Measurements from ENCODE around the gene FTL. TPM values are rescaled to one million over a fixed set of nuclear protein-coding genes. Genes with fewer than 3 reads are reported as not detected.

FTL gene
- total RNA-seq, 2 donors from 2014 or later, result 681 to 811 TPM

DNA sequence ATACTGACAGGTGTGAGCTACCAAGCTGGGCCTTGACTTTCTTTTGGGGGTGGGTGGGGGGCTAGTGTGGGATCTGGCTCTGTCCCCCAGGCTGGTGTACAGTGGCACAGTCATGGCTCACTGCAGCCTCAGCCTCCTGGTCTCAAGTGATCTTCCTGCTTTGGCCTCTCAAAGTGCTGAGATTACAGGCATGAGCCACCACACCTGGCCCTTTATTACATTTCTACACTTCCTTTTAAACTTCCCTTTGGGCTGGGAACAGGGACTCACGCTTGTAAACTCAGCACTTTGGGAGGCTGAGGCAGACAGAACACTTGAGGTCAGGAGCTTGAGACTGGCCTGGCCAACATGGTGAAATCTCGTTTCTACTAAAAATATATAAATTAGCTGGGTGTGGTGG, 12.0 kb downstream of the FTL start:
- Mint-ChIP-seq H3K27ac (no peak overlapping the region), H3K36me3 (ENCODE audit: insufficient read depth in 2 of 2) (peaks cover 2 to 5% of the 10 kb centered on the region in 2 donors), H3K4me1 (ENCODE audit: low read depth) (peaks cover 10% of the 10 kb centered on the region), H3K4me3 (no peak overlapping the region), H3K9me3 (no peaks in the 10 kb centered on the region), H3K27me3 (ENCODE audit: low read depth) (no peaks in the 10 kb centered on the region)
- DNase-seq, result no peak
- ATAC-seq (replicated peaks in 1 of 2), result no peak

DNA sequence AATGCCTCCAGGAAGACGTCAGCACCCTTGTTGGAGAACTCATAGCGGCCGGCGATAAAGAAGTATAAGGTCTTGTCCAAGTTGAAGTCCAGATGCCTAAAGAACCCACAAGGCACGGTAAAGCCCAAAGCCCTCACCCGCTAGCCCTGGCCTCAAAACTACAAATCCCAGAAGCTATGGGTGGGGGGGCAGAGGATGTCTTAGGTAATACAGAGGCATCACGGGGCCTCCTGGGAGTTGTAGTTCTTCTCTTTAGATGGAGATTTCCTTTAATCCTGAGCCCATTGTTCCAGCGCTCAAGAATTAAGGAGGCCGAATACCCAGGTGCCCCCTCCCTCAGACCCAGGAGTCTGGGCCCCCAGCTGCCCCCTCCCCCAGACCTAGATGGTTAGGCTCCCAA, 17.2 kb downstream of the FTL start:
- Mint-ChIP-seq H3K9me3 (no peaks in the 10 kb centered on the region), H3K36me3 (ENCODE audit: insufficient read depth in 2 of 2) (peaks cover 0 to 4% of the 10 kb centered on the region in 2 donors), H3K27ac (no peak overlapping the region), H3K27me3 (ENCODE audit: low read depth) (no peaks in the 10 kb centered on the region), H3K4me3 (no peak overlapping the region), H3K4me1 (ENCODE audit: low read depth) (peaks cover 3% of the 10 kb centered on the region)
- ATAC-seq (replicated peaks in 1 of 2) (no peak), DNase-seq (no peak)

DNA sequence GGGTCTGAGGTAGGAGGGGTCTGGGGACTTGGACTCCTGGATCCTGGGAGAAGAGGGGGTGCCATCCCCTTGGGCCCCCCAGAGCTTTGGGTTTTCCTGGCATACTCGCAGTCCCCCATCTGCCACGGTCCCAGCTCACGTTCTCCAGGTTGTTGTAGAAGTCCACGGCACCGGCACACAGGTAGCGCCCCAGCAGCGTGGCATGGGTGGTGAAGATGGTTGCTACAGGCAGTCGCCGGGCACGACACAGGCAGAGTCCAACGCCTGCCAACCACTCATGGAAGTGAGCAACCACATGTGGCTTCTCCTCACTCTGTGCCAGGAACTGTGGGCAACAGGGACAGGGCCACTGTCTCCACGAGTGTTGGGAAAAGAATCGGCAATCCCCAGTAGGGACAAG, 20.6 kb downstream of the FTL start:
- ATAC-seq (replicated peaks in 1 of 2) (no peak), DNase-seq (no peak)
- Mint-ChIP-seq H3K4me3 (no peak overlapping the region), H3K9me3 (no peaks in the 10 kb centered on the region), H3K4me1 (ENCODE audit: low read depth) (peaks cover 15% of the 10 kb centered on the region), H3K36me3 (ENCODE audit: insufficient read depth in 2 of 2) (peaks cover 3 to 5% of the 10 kb centered on the region in 2 donors), H3K27ac (no peak overlapping the region), H3K27me3 (ENCODE audit: low read depth) (no peaks in the 10 kb centered on the region)

DNA sequence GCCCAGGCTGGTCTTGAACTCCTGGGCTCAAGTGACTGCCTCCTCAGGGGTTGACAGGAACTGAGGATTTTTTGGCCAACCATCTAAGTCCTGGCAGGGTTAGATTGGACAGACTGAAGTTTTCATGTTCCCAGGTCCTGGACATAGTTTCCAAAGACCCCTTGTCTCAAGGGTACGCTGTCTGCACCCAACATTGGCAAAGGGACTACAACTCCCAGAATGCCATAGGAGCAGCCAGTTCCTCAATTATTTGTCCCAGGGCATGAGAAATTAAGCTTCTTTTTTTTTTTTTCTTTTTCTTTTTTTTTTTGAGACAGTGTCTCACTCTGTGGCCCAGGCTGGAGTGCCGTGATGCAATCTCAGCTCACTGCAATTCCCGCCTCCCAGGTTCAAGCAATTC, 21.1 kb downstream of the FTL start:
- Mint-ChIP-seq H3K4me3 (no peak overlapping the region), H3K36me3 (ENCODE audit: insufficient read depth in 2 of 2) (peaks cover 3 to 5% of the 10 kb centered on the region in 2 donors), H3K27ac (no peak overlapping the region), H3K27me3 (ENCODE audit: low read depth) (no peaks in the 10 kb centered on the region), H3K4me1 (ENCODE audit: low read depth) (peaks cover 20% of the 10 kb centered on the region), H3K9me3 (no peaks in the 10 kb centered on the region)
- ATAC-seq (replicated peaks in 1 of 2) (no peak), DNase-seq (no peak)

DNA sequence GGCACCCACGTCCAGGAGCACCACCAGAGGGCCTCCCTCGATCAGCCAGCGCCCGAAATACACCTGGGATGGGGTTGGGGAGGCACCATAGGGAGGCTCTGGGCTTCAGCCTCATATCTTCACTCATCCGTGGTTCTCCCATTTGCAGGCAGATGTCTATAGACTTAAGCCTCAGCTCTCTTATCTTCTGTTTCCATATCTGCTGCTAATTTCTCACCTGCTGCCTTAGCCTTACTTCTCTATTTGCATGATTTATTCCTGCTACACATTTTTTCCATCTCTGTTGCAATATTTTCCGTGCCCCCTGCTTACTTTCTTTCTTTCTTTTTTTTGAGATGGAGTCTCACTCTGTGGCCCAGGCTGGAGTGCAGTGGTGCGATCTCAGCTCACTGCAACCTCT, 22.2 kb downstream of the FTL start:
- H3K4me1 Mint-ChIP-seq (ENCODE audit: low read depth), result peaks cover 27% of the 10 kb centered on the region
- no peak for ATAC-seq (replicated peaks in 1 of 2)
- no peak for DNase-seq
- H3K36me3 Mint-ChIP-seq (ENCODE audit: insufficient read depth in 2 of 2), result peaks cover 3 to 5% of the 10 kb centered on the region in 2 donors
- no peak overlapping the region for H3K27ac Mint-ChIP-seq
- H3K9me3 Mint-ChIP-seq, result no peaks in the 10 kb centered on the region
- H3K4me3 Mint-ChIP-seq, result no peak overlapping the region
- no peaks in the 10 kb centered on the region for H3K27me3 Mint-ChIP-seq (ENCODE audit: low read depth)

DNA sequence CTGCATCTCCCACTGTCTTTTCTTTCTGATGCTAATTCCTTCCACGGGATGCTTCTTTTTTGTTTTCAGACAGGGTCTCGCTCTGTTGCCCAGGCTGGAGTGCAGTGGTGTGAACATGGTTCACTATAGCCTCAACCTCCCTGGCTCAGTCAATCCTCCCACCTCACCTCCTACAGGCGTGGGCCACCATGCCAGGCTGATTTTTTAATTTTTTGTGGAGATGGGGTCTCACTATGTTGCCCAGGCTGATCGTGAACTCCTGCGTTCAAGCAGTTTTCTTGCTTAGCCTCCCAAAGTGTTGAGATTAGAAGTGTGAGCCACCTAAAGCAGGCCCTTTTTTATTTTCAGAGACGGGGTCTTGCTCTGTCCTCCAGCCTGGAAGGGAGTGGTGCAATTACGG, 23.2 kb downstream of the FTL start:
- Mint-ChIP-seq H3K27ac (peak overlapping the region; percentile 10), H3K36me3 (ENCODE audit: insufficient read depth in 2 of 2) (peaks cover 3 to 5% of the 10 kb centered on the region in 2 donors), H3K4me3 (no peak overlapping the region), H3K27me3 (ENCODE audit: low read depth) (no peaks in the 10 kb centered on the region), H3K4me1 (ENCODE audit: low read depth) (peaks cover 30% of the 10 kb centered on the region), H3K9me3 (no peaks in the 10 kb centered on the region)
- DNase-seq (no peak), ATAC-seq (replicated peaks in 1 of 2) (no peak)

DNA sequence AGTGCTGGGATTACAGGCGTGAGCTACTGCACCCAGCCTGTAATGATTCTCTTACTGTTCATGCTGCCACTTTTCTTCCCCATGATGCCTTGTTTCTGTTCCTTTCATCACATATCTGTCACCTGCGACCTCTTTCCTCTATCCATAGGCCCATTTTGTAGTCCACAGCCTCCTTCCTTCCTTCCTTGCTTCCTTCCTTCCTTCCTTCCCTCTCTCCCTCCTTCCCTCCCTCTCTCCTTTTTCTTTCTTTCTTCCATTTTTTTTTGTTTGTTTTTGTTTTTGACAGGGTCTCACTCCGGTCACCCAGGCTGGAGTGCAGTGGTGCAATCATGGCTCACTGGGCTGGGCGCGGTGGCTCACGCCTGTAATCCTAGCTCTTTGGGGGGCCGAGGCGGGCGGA, 23.8 kb downstream of the FTL start:
- Mint-ChIP-seq H3K27me3 (ENCODE audit: low read depth) (no peaks in the 10 kb centered on the region), H3K36me3 (ENCODE audit: insufficient read depth in 2 of 2) (peaks cover 5 to 7% of the 10 kb centered on the region in 2 donors), H3K9me3 (no peaks in the 10 kb centered on the region), H3K27ac (no peak overlapping the region), H3K4me3 (no peak overlapping the region), H3K4me1 (ENCODE audit: low read depth) (peaks cover 34% of the 10 kb centered on the region)
- DNase-seq (no peak), ATAC-seq (replicated peaks in 1 of 2) (no peak)

DNA sequence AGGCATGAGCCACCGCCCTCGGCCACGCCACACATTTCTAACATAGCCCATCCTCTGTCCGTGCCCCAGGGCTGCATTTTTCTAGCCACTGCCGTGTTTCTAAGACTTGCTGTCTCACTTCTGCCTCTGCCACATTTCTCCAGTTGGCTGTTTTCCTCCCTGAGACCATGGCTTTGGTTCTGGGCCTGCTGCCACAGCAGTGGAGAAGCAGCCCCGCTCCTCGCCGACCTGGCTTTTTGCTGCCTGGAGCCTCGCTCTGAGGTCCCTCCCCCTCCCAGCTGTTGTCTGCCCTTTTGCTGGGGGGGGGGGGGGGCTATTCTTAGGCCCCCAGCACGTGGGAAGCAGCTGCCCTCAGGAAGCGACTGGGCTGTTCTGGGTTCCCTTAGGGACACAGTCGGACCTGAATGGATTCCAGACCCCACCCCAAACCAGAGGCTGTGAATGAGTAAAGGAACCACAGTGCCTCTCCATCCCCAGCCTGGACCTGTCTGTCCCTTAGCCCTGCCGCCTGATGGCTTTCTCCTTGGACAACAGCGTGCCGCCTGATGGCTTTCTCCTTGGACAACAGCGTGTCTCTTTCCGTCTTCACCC, 24.7 kb downstream of the FTL start:
- no peaks in the 10 kb centered on the region for H3K27me3 Mint-ChIP-seq (ENCODE audit: low read depth)
- no peak overlapping the region for H3K27ac Mint-ChIP-seq
- H3K36me3 Mint-ChIP-seq (ENCODE audit: insufficient read depth in 2 of 2), result peaks cover 6 to 7% of the 10 kb centered on the region in 2 donors
- no peaks in the 10 kb centered on the region for H3K9me3 Mint-ChIP-seq
- no peak overlapping the region for H3K4me3 Mint-ChIP-seq
- DNase-seq (no peak), ATAC-seq (replicated peaks in 1 of 2) (no peak)
- peaks cover 43% of the 10 kb centered on the region for H3K4me1 Mint-ChIP-seq (ENCODE audit: low read depth)

DNA sequence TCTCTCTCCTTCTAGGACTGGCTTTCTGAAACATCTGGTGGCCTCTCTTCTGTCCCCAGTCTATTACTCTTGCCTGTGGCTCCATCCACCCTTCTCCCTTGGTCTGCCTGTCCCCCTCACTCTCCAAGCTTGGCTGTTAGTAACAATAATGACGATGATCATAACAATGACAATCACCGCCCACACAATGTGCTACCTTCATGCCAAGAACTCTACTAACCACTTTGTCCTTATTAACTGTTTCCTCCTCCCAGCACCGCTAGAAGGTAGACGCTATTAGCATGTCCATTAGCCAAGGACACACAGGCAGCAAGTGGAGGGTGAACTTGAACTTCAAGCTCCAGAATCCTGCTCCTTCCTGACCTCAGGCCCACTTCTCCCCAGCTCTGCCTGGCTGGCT, 25.3 kb downstream of the FTL start:
- no peak overlapping the region for H3K27ac Mint-ChIP-seq
- no peaks in the 10 kb centered on the region for H3K27me3 Mint-ChIP-seq (ENCODE audit: low read depth)
- peaks cover 49% of the 10 kb centered on the region for H3K4me1 Mint-ChIP-seq (ENCODE audit: low read depth)
- H3K36me3 Mint-ChIP-seq (ENCODE audit: insufficient read depth in 2 of 2), result peaks cover 7 to 8% of the 10 kb centered on the region in 2 donors
- H3K4me3 Mint-ChIP-seq, result no peak overlapping the region
- H3K9me3 Mint-ChIP-seq, result no peaks in the 10 kb centered on the region
- DNase-seq (no peak), ATAC-seq (replicated peaks in 1 of 2) (no peak)

DNA sequence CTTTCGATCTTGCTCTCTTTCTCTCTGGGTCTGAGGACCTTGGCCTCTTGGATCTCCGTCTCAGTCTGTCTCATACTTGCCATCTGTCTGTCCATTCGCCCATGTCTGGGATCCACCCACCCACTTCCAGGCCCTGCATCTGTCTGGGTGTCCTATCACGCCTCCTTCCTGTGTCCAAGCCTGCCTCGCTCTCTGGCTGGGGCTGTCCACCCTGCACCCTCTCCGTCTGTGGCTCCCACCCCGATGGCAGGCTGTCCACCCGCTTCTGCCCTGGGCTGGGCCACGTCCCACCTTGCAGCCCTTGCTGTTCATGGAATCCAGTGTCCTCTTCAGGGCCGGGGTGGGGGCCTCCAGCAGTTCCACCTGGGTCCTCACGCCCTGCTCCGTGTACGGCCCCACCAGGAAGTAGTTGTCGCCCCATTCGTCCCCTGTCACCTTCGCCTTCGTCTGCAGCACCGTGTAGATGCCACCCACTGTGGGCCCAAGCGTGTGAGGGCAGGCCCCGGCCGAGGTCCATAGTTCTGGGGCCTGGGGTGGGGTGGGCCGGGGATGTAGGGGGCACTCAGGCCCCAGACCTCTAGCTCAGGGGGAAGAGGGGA, 26.0 kb downstream of the FTL start:
- Mint-ChIP-seq H3K9me3 (no peaks in the 10 kb centered on the region), H3K4me3 (no peak overlapping the region), H3K4me1 (ENCODE audit: low read depth) (peaks cover 51% of the 10 kb centered on the region), H3K27me3 (ENCODE audit: low read depth) (no peaks in the 10 kb centered on the region), H3K36me3 (ENCODE audit: insufficient read depth in 2 of 2) (peaks cover 7 to 8% of the 10 kb centered on the region in 2 donors), H3K27ac (no peak overlapping the region)
- no peak for ATAC-seq (replicated peaks in 1 of 2)
- no peak for DNase-seq

DNA sequence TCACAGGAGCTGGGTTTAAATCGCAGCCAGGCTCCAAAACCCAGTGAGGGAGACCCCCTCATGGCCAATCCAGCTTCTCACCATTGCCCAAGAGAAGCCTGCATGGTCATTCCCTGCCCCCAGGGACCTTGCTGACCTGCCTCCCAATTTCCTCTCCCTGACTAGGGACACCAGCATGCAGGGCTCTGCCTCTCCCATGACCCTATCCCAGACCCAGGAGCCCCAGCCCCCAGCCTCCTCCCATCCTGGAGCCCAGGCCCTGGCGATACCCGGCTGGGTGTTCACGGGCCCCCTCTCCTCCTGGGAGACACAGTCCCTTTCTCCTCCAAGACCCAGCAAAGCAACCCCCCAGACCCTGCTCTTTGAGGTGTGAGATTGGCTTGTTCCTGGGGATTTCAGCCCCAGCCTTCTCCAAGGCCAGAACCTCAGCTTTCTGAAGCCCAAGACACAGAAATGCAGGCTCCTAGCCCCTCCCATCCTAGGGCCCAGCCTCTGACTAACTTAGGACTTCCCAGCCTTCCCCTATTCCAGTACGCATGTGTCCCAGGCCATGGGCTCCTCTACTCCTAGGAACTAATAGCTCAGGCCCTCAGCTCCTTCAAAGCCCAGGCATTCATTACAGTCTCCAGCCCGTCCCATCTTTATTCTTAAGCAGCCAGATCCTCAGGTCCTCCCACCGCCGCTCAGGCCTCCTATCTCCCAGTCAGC, 26.9 kb downstream of the FTL start:
- ATAC-seq (replicated peaks in 1 of 2) (no peak), DNase-seq (no peak)
- Mint-ChIP-seq H3K4me1 (ENCODE audit: low read depth) (peaks cover 50% of the 10 kb centered on the region), H3K27ac (peak overlapping the region; percentile 34), H3K27me3 (ENCODE audit: low read depth) (no peaks in the 10 kb centered on the region), H3K36me3 (ENCODE audit: insufficient read depth in 2 of 2) (peaks cover 7 to 8% of the 10 kb centered on the region in 2 donors), H3K4me3 (peak overlapping the region; percentile 90 to 99), H3K9me3 (no peaks in the 10 kb centered on the region)

DNA sequence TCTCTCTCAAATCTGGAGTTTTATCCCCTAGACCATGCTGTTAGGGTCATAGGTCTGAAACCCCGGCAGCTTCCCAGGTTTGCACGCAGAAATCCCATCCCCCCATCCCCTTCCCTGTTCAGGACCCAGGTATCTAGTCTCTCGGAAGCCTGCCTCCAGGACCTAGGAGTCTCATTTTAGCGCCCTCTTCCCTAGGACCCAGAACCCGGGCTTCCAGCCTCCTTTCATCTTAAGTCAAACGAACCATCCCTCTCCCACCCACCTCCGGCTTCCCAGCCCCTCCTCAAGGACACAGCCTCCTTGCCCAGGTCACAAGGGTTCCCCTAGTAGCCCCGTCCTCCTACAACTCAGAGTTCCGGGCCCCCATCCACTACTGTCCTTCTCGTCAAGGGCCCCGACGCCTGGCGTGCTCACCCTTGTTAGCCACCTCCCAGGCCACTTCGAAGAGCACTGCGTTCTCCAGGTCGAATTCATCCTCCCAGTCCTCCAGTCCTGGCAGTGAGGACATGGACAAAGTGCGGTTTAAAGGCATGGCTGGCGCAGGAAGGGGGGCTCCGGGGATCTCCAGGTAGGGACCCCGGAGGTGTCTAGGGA, 27.6 kb downstream of the FTL start:
- Mint-ChIP-seq H3K4me1 (ENCODE audit: low read depth) (peaks cover 46% of the 10 kb centered on the region), H3K4me3 (peak overlapping the region; percentile 90 to 99), H3K27ac (peak overlapping the region; percentile 34), H3K27me3 (ENCODE audit: low read depth) (no peaks in the 10 kb centered on the region), H3K36me3 (ENCODE audit: insufficient read depth in 2 of 2) (peaks cover 7% of the 10 kb centered on the region in 2 donors), H3K9me3 (no peaks in the 10 kb centered on the region)
- ATAC-seq (replicated peaks in 1 of 2) (no peak), DNase-seq (peak; percentile 37)

Data from activated T-cell treated with anti-CD3 and anti-CD28 coated beads, Interleukin-2, amount 50 U/mL, for 72 hours (primary cell).